ENCODE measurements around the gene LAGE3.
"Not testable (repeated sequence)": the region's sequence is repeated elsewhere in the genome, so short reads cannot be mapped to it uniquely, and the experiment has no call there.

Gene LAGE3

DNA sequence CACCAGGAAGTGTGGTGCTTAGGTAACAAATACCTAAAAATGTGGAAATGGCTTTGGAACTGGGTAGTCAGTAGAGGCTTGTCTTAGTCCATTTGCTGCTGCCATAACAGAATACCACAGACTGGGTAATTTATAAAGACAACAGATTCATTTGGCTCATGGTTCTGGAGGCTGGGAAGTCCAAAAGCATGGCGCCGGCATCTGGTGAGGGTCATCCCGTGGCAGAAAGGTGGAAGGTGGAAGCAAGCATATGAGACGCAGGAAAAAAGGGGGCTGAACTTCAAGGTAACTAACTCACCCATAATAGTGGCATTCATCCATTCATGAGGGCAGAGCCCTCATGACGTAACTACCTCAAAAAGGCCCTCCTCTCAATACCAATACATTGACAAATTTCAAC lies 30.4 kb upstream of the LAGE3 start:
- H3K4me3 ChIP-seq (ENCODE audit: low read length), result no peak overlapping the region
- no peak overlapping the region for H2AFZ ChIP-seq (ENCODE audit: low read depth, low read length)
- H3K9me3 ChIP-seq (ENCODE audit: low read length), result peaks cover 7% of the 10 kb centered on the region
- H3K4me1 ChIP-seq (ENCODE audit: insufficient read depth, low read length), result no peaks in the 10 kb centered on the region
- H3K36me3 ChIP-seq (ENCODE audit: insufficient read depth, low read length), result peaks cover 3% of the 10 kb centered on the region
- no peaks in the 10 kb centered on the region for H3K27me3 ChIP-seq (ENCODE audit: insufficient read depth, low read length)

DNA sequence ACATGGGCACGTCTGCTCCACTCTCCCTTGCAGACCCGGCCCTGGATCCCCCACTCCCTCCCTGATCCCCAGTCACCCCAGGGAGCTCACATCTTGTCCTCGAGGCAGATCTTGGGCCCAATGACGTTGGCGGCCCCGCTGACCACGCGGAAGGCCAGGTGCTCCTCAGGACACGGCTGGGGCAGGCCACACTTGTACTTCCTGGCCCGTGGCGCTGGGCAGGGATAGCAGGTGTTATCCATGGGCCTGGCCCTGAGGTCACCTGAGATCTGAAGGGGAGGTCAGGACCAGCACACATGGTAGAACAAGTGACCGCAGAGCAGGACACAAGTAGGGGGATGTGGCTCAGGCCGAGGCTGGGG lies 29.3 kb upstream of the LAGE3 start:
- Histone ChIP-seq H3K27me3 (ENCODE audit: insufficient read depth, low read length) (no peaks in the 10 kb centered on the region), H3K4me3 (ENCODE audit: low read length) (no peak overlapping the region), H3K36me3 (ENCODE audit: insufficient read depth, low read length) (peaks cover 3% of the 10 kb centered on the region), H3K9me3 (ENCODE audit: low read length) (peaks cover 7% of the 10 kb centered on the region), H2AFZ (ENCODE audit: low read depth, low read length) (no peak overlapping the region), H3K4me1 (ENCODE audit: insufficient read depth, low read length) (no peaks in the 10 kb centered on the region)

DNA sequence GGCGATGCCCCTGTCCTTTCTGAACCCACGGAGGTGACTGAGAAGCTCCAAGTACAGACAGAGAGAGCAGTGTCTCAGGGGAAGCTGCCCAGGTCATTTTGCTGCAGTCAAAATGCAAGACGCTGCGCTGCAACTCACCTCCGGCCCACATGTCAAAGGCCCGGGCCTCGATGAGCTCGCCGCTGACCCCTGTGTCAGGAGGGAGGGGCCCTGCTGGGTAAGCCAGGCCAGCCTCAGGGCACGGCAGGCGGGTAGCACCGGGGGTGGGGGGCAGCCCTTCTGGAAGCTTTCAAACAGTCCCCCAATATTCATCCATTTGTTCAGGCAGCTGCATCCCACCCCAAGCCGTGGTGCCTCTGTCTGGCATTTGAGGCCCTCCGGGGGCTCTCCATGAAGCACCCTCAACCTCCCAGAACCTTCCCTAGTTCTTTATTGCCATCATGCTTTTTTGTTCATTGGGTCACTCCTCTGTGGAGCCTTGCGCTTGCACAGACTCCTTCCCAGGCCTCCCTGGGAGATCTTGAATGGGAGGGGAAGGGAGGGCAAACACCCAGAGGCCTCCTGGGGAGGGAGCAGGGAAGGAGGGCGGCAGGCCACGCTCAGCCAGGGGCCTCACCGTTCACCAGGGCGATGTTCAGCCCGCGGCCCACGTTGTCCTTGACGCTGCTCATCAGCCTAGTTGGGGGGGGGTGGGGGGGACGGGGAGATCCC lies 28.7 kb upstream of the LAGE3 start:
- Histone ChIP-seq H3K9me3 (ENCODE audit: low read length) (peaks cover 7% of the 10 kb centered on the region), H3K4me3 (ENCODE audit: low read length) (no peak overlapping the region), H3K27me3 (ENCODE audit: insufficient read depth, low read length) (no peaks in the 10 kb centered on the region), H2AFZ (ENCODE audit: low read depth, low read length) (no peak overlapping the region), H3K36me3 (ENCODE audit: insufficient read depth, low read length) (peaks cover 3% of the 10 kb centered on the region), H3K4me1 (ENCODE audit: insufficient read depth, low read length) (no peaks in the 10 kb centered on the region)

DNA sequence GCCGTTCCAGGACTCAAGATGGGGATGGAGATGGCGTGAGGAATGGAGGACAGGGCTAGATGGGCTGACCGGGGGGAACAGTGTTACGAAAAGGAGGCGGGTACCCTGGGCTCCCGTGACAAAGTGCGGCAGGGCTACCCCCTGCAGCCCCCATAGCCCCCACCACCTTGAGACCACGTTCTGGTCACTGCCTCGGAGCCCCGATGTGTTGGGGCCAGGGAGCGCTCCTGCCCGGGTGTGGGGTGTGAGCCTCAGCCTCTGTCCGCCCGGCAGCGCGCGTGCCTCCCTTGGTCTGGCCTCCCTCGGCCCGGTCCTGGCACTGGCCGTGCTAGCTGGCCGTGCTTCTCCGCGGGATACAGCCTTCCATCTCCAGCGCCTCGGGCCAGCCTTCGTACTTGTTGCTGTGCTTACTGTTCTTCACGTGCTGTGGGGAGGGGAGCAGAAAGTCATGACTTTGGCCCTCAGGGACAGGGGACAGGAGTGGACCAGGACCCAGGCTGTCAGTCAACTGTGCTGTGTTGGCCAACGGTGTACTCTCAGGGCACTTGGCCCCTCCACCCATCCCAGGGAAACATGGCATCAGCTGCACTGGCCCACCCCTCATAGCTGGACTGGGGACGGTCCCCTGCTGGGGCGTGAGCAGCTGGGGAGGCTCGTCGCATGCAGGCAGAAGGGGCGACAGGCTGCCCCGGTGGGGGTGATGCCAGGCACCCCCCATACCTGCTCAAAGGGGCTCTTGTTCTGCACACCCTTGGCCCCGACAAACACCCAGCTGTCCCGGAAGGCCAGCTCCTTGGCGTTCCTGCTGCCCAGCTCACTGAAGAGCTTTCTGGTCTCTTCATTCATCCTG lies 27.6 kb upstream of the LAGE3 start:
- Histone ChIP-seq H3K36me3 (ENCODE audit: insufficient read depth, low read length) (peaks cover 3% of the 10 kb centered on the region), H3K4me1 (ENCODE audit: insufficient read depth, low read length) (no peaks in the 10 kb centered on the region), H3K27me3 (ENCODE audit: insufficient read depth, low read length) (no peaks in the 10 kb centered on the region), H3K4me3 (ENCODE audit: low read length) (no peak overlapping the region), H2AFZ (ENCODE audit: low read depth, low read length) (no peak overlapping the region), H3K9me3 (ENCODE audit: low read length) (peaks cover 7% of the 10 kb centered on the region)

DNA sequence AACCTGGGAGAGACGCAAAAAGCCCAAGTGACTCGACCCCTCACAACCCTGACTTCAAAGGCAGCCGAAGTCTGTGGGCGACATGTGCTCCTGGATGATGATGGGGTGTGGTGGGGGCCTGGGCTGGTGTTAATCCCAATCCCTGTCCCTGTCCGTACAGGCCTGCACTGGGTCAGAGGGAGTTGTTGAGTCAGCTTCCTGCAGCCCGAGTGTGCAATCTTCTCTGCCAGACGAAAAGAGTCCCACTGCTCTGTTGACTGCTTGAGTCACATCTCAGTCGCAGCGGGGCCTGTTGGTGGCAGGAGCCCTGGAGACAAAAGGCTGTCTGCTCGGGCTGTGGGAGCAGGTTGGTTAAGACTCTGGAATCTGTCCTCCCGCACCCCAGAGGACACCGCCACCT lies 26.7 kb upstream of the LAGE3 start:
- peaks cover 7% of the 10 kb centered on the region for H3K9me3 ChIP-seq (ENCODE audit: low read length)
- H3K4me3 ChIP-seq (ENCODE audit: low read length), result no peak overlapping the region
- H3K4me1 ChIP-seq (ENCODE audit: insufficient read depth, low read length), result no peaks in the 10 kb centered on the region
- H2AFZ ChIP-seq (ENCODE audit: low read depth, low read length), result no peak overlapping the region
- H3K36me3 ChIP-seq (ENCODE audit: insufficient read depth, low read length), result peaks cover 3% of the 10 kb centered on the region
- no peaks in the 10 kb centered on the region for H3K27me3 ChIP-seq (ENCODE audit: insufficient read depth, low read length)

DNA sequence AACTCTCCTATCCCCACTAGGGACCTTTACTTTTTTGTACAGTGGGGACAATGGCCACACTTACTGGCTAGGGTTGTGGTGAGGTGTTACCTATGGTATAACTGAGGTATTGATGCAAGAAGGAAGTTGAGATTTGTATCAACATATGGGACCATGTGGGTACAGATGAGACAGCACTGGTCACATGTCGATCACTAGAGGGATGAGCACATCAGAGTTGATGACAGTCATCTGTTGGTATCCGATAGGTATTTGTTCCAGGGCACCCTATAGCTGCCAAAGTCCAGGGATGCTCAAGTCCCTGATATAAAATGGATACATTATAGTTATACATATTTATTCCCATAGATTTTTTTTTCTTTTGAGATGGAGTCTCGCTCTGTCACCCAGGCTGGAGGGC lies 23.9 kb upstream of the LAGE3 start:
- no peaks in the 10 kb centered on the region for H3K4me1 ChIP-seq (ENCODE audit: insufficient read depth, low read length)
- no peaks in the 10 kb centered on the region for H3K9me3 ChIP-seq (ENCODE audit: low read length)
- H3K36me3 ChIP-seq (ENCODE audit: insufficient read depth, low read length), result peaks cover 3% of the 10 kb centered on the region
- H3K4me3 ChIP-seq (ENCODE audit: low read length), result no peak overlapping the region
- no peaks in the 10 kb centered on the region for H3K27me3 ChIP-seq (ENCODE audit: insufficient read depth, low read length)
- H2AFZ ChIP-seq (ENCODE audit: low read depth, low read length), result no peak overlapping the region

DNA sequence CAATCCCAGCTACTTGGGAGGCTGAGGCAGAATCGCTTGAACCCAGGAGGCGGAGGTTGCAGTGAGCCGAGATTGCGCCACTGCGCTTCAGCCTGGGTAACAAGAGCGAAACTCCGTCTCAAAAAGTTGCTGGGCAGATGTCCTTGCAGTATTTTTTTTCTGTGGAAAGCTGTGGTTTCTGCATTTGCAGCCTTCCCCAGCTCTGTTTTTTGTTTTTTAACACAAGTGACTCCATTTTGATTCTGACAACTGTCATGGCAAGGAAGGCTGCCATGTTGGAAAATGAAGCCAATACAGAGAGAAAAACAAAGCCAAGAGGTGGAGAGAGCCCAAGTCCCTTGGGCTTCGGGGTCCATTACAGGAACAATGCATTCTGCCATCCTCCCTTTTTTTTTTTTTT lies 23.0 kb upstream of the LAGE3 start:
- Histone ChIP-seq H2AFZ (ENCODE audit: low read depth, low read length) (no peak overlapping the region), H3K4me3 (ENCODE audit: low read length) (no peak overlapping the region), H3K27me3 (ENCODE audit: insufficient read depth, low read length) (no peaks in the 10 kb centered on the region), H3K9me3 (ENCODE audit: low read length) (no peaks in the 10 kb centered on the region), H3K36me3 (ENCODE audit: insufficient read depth, low read length) (peaks cover 3% of the 10 kb centered on the region), H3K4me1 (ENCODE audit: insufficient read depth, low read length) (no peaks in the 10 kb centered on the region)

DNA sequence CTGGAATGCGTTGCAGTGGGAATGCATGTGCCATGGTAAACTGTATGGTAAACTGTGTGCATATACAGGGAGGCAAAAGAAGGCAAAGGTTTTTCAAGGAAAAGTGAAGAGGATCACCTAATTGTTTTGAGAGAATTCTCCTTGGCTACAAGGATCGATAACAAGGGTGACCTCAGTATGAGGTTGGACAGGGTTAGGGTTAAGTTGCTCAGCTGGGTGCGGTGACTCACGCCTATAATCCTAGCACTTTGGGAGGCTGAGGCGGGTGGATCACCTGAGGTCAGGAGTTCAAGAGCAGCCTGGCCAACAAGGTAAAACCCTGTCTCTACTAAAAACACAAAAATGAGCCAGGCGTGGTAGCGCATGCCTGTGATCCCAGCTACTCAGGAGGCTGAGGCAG lies 22.3 kb upstream of the LAGE3 start:
- not testable (repeated sequence) for H3K4me1 ChIP-seq (ENCODE audit: insufficient read depth, low read length); H3K9me3 ChIP-seq (ENCODE audit: low read length); H2AFZ ChIP-seq (ENCODE audit: low read depth, low read length); H3K4me3 ChIP-seq (ENCODE audit: low read length); H3K27me3 ChIP-seq (ENCODE audit: insufficient read depth, low read length); H3K36me3 ChIP-seq (ENCODE audit: insufficient read depth, low read length)

DNA sequence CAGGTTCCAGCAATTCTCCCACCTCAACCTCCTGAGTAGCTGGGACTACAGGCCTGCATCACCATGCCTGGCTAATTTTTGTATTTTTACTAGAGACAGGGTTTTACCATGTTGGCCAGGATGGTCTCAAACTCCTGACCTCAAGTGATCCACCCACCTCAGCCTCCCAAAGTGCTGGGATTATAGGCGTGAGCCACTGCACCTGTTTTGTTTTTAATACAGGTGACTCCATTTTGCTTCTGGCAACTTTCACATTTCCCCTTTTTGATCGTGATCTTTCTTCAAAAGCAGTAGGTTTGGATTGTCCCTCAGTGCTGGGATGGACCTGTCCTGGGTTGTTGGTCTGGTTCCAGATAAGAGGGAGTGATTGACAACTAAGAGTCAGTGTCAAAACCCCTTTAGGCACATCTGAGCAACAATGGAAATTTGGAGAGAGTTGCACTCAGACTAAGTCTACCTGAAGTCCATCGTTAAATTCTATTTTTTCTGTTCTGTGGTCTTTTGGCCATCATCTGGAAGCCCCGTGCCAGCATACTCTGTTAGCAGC lies 17.6 kb upstream of the LAGE3 start:
- not testable (repeated sequence) for H3K9me3 ChIP-seq (ENCODE audit: low read length); H3K4me1 ChIP-seq (ENCODE audit: insufficient read depth, low read length); H3K4me3 ChIP-seq (ENCODE audit: low read length); H3K36me3 ChIP-seq (ENCODE audit: insufficient read depth, low read length); H2AFZ ChIP-seq (ENCODE audit: low read depth, low read length); H3K27me3 ChIP-seq (ENCODE audit: insufficient read depth, low read length)

DNA sequence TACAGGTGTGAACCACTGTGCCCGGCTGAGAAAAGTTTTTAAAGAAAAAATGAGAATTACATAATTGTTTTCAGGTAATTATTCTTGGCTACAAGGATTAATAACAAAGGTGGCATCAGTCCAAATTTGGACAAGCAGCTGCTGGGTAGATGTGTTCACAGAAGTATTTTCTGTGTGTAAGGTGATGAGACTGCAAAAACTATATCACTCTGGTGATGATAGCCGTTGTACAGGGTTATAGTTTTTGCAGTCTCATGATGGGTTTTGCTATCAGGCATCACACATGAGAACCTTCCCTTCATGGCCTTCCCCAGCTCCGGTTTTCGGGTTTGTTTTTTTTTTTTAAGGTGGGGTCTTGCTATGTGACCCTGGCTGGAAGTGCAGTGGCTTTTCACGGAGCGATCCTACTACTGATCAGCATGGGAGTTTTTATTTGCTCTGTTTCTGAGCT lies 16.4 kb upstream of the LAGE3 start:
- no peaks in the 10 kb centered on the region for H3K9me3 ChIP-seq (ENCODE audit: low read length)
- H3K4me1 ChIP-seq (ENCODE audit: insufficient read depth, low read length), result no peaks in the 10 kb centered on the region
- H3K4me3 ChIP-seq (ENCODE audit: low read length), result no peak overlapping the region
- no peak overlapping the region for H2AFZ ChIP-seq (ENCODE audit: low read depth, low read length)
- peaks cover 2% of the 10 kb centered on the region for H3K27me3 ChIP-seq (ENCODE audit: insufficient read depth, low read length)
- H3K36me3 ChIP-seq (ENCODE audit: insufficient read depth, low read length), result no peaks in the 10 kb centered on the region

DNA sequence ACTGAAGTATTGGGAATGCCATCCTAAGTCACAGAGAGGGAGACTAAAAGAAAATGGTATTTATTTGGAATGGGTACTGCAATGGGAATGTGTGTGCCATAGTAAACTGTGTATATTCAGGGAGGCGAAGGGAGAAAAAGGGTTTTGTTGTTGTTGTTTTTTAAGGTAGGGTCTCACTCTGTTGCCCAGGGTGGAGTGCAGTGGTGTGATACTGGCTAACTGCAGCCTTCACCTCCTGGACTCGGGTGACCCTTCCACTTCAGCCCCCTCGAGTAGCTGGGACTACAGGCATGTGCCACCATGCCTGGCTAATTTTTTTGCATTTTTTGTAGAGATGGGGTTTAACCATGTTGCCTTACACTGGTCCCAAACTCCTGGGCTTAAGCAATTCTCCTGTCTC lies 15.6 kb upstream of the LAGE3 start:
- Histone ChIP-seq H3K4me1 (ENCODE audit: insufficient read depth, low read length) (peaks cover under 1% of the 10 kb centered on the region), H3K4me3 (ENCODE audit: low read length) (no peak overlapping the region), H2AFZ (ENCODE audit: low read depth, low read length) (no peak overlapping the region), H3K27me3 (ENCODE audit: insufficient read depth, low read length) (peaks cover 2% of the 10 kb centered on the region), H3K9me3 (ENCODE audit: low read length) (no peaks in the 10 kb centered on the region), H3K36me3 (ENCODE audit: insufficient read depth, low read length) (no peaks in the 10 kb centered on the region)

DNA sequence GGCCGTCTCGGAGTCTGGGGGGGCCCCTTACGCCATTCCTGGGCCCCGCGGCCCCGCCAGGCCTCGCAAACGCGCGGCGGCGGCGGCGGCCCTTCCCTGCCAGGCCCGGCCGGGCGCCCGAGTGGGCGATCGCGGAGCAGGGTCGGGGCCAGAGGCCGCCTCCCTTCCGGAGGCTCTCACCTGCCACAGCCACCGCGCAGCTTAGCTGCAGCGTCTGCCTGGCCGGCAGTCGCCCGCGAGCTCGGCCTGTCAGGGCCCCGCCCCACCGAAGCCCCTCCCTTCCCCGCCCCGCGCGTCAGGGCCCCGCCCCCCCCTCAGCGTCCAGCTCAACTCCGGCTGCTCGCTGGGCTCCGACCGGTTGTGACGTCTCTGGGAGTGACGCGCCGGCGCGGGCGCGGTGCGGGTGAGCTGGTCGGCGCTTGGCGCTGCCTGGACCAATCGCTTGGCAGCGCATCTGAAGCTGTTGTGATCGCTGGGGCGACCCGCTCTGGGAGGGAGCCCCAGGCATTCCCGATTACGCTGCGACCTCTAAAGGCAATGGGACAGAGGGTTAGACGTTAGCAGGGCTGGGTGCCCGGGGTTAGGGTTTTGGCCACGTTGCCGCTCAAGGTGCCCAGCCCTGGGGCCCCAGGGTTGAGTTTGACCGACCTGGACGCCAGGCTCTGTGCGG lies 11.5 kb upstream of the LAGE3 start, which contains the start of gene SLC10A3:
Gene SLC10A3, minus strand, starts transcription at position 216 of the 670 bp plus-strand sequence. CDS start 1,689 bp downstream, outside the sequence.
- no peaks in the 10 kb centered on the region for H3K36me3 ChIP-seq (ENCODE audit: insufficient read depth, low read length)
- H3K4me1 ChIP-seq (ENCODE audit: insufficient read depth, low read length), result peaks cover 5% of the 10 kb centered on the region
- H3K27me3 ChIP-seq (ENCODE audit: insufficient read depth, low read length), result peaks cover 2% of the 10 kb centered on the region
- no peaks in the 10 kb centered on the region for H3K9me3 ChIP-seq (ENCODE audit: low read length)
- peak within 1 kb of the TSS; percentile 67 for H3K4me3 ChIP-seq (ENCODE audit: low read length)
- peak within 1 kb of the TSS; percentile 38 for H2AFZ ChIP-seq (ENCODE audit: low read depth, low read length)

DNA sequence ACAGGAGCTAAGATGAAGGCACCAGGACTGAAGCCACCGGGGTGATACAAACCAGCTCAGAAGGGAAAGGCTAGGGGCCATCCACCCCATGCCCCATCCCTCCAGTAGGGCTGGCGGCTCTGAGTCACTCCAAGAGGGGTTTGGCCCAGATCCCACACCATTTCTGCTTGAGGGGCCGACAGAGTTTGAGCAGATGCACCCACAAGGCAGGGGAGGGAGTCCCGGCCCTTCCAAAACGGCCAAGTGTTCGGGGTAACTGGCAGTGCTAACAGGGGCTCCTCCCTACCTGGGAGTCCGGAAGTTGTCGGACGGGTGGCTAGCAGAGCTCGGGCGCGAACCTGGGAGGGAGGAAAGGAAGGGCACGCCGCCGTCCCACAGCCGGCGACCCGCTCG lies 10.9 kb upstream of the LAGE3 start:
- peak overlapping the region; percentile 59 for H3K4me3 ChIP-seq (ENCODE audit: low read length)
- H3K4me1 ChIP-seq (ENCODE audit: insufficient read depth, low read length), result peaks cover 5% of the 10 kb centered on the region
- H2AFZ ChIP-seq (ENCODE audit: low read depth, low read length), result no peak overlapping the region
- H3K9me3 ChIP-seq (ENCODE audit: low read length), result no peaks in the 10 kb centered on the region
- H3K27me3 ChIP-seq (ENCODE audit: insufficient read depth, low read length), result peaks cover 2% of the 10 kb centered on the region
- no peaks in the 10 kb centered on the region for H3K36me3 ChIP-seq (ENCODE audit: insufficient read depth, low read length)

Measured in neuron (in vitro differentiated cells).